DMS 273 (cell line): Measurements from ENCODE around the gene TBX5.
"Not testable (repeated sequence)": the region's sequence is repeated elsewhere in the genome, so short reads cannot be mapped to it uniquely, and the experiment has no call there.

Experiments used
- DNase-seq: peaks from one replicate; lab custom pipeline; 2025; ENCODE audit not compliant: unreplicated experiment; lab: John Stamatoyannopoulos, UW

Gene TBX5

DNA sequence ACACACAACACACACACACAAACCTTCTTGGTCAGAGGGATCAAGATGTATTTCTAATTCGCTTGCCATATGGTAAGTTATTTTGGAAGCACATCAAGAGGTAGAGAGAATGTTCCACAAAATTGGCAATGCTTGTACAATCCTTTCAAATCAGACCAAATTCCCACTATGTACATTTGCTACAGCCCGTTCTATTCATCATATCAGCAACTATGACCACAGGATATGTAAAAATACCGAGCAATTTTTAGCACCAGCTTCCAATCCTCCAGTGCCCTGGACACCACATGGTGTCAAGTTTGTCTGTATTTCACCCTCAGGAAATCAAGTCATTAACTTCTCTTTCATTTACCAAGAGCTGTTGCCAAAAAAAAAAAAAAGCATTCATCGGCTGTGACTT, 21.2 kb downstream of the TBX5 start:
- DNase-seq: no peak

DNA sequence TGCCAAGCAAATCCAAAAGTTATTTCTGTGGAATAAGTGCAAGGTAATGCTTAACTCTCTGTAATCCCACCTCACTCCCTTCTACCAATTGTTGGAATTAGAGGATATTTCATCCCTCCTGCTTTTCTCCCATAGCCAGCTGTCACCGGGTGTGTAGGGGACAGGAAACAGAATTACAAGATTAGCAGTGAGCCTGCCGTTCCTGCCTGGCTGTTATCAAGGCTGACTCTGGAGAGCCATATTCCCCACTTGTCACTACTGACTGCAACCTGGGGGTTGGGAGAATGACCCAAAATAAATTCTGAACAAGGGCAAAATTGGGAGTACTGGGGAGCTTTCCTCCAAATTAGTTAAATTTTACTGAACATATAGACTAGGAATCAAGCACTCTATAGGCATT, 24.8 kb downstream of the TBX5 start:
- DNase-seq: no peak

DNA sequence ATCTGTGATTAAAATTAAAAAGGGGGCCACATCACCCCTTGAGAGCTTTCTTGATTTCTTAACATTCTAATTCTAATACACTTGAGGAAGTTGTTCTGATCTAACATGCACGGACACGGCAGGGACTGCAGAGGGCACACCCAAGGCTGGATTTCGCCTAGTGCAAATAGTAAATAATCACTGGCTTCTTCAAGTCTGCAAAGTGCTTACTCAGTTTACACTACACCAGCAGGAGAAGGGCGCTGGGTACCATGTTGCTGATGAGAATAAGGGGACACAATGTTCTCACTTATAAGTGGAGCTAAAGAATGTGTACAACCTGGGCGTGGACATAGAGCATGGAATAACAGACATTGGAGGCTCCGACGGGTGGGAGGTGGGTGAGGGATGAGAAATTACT, 34.2 kb downstream of the TBX5 start:
- DNase-seq: no peak

DNA sequence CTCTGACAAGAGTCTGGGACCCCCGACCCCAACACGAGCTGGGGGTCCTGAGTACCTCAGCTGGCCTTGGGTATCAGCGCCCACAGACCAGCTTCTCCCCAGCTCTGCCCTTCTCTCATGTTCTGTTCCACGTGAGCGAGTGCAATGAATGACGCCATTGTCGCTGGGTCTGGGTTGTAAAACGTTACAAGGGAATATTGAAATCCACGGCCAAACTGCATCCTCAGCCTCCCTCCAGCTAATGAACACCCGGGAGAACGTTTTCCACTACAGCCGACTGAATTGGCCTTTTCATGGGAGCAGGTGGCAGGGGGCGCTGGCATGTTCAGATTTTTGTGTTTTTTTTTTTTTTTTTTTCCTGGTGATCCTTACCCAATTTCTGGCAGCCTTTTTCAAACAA, 34.7 kb downstream of the TBX5 start:
- no peak for DNase-seq

DNA sequence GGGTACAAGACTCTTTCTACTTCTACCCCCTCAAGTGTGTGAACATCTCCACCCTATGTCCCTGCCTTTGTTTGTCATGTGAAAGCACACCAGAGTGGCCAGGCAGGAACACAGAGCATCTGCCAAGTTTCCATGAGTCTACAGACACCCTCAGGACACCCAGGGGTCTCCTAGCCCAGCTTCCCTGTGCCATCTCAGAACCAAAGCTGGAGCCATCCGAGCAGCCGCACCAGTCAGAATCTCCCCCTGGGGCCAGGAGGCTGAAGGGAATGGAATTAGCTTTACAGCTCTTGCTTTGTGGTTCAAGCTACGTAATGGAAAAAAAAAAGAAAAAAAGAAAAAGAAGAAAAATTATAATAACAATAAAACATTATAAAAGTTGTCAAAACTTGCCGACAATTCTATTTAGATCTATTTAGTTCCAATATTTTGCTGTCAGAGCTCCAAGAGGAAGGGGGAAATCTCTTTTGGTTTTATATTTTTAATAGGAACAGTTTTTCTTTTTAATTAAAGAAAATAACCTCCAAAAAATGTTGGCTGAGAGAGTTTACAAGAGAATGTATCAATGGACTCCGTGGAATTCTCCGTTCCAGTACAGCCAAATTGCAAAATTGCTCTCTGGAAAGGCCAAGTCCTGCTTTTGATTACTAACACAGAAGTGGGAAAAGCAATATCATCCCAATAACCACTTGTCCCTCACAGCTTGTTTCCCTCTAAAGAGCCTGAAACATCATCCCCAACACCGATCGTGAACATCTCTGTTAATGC, 37.1 kb downstream of the TBX5 start:
- DNase-seq: no peak

DNA sequence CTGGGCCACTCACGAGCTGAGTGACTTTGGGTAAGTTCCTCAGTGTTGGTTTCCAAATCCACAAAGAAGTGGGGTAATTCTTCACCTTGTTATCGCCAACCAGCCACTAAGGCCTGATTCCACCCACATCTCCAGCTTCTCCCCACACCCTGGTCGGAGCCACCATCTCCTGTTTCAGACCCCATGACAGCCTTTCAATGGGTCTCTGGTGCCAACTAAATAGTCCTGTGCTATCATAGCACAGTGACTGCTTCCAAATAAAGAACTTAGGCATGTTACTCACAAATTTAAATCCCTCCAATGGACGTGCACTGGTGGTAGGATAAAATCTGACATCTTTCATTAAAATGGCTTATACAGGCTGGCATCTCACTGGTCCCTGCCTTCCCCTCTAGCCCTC, 44.0 kb downstream of the TBX5 start:
- no peak for DNase-seq

DNA sequence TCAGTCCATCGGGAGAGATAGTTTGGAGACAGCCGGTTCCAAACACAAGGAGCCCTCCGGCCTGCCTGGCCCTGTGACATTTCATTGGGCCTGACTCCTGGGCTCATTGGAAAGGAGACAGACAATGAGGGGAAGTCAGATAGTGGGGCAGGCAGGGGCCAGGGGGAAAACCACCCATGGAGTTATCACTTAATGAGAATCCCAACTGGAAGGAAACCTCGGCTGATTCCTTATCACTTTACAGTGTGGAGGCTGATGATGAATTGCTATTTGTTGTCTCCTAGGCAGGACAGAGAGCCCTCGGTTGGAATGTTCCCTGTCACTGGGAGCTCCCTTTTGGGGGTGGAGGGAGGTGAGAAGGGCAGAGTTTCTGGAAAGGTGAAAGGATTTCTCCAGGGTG, 44.4 kb downstream of the TBX5 start:
- no peak for DNase-seq

DNA sequence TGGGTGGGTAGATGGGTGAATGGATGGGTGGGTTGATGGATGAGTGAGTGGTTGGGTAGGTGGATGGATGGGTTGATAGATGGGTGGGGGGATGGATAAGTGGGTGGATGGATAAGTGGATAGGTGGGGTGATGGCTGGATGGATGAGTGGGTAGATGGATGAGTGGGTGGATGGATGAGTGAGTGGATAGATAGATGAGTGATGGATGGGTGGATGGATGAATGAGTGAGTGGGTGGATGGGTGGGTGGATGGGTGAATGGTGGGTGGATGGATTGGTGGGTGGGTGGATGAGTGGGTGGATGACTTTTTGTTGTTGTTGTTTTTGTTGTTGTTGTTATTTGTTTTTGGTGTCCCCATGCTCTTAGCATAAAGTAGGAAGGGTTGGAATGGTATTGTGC, 45.5 kb downstream of the TBX5 start:
- no peak for DNase-seq

DNA sequence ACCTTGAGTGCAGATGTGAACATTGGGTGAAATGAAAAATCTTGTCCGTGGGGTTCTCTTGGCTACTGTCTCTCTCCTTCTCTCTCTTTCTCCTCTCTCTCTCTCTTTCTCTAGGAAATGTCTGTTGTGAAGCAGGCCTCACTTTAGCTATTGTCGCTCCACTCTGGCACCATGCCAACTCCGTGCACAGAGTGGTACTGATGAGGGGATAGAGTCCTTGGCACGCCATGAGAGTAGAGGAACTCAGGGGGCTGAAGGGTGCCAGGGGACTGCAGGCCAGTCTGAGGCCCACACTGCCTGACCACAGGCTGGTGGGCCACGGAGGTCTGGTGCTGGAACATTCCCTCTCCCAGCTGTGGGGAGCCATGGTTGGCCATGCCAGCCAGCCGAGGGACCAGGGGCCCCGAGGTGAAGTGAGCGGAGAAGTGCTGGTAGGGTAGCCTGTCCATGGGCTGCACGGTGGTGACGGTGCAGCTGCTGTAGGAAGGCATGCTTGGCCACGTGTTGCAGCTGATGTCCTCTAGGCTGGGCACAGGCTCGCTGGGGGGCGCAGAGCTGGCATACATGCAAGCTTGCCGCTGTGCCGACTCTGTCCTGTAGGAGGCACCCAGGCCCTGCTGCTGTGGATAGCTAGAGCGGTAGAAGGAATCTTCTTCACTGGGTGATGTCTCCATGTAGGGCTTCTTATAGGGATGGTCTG, 50.4 kb downstream of the TBX5 start:
- peak; percentile 18 for DNase-seq

DNA sequence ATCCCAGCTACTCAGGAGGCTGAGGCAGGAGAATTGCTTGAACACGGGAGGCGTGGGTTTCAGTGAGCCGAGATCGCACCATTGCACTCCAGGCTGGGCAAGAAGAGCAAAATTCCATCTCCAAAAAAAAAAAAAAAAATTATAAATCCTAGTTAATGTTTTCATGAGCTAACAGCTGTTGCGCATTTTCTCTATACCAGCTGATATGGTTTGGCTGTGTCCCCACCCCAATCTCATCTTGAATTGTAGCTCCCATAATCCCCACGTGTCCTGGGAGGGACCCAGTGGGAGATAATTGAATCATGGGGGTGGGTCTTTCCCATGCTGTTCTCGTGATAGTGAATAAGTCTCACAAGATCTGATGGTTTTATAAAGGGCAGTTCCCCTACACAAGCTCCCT, 56.7 kb downstream of the TBX5 start:
- DNase-seq: not testable (repeated sequence)

DNA sequence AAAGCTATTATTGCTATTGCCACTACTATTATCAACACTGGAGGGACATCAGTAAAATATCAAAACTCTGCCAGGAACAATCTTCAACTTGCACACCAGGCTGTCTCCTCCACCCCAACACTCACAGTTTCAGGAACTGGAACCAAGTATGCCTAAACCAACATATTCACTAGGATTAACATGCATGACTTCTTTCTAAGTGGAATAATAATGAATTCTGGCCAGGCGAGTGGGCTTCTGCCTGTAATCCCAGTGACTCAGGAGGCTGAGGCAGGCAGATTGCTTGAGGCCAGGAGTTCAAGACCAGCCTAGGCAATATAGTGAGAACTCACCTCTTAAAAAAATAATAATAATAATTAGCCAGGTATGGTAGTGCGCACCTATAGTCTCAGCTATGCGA, 58.1 kb downstream of the TBX5 start:
- no peak for DNase-seq

DNA sequence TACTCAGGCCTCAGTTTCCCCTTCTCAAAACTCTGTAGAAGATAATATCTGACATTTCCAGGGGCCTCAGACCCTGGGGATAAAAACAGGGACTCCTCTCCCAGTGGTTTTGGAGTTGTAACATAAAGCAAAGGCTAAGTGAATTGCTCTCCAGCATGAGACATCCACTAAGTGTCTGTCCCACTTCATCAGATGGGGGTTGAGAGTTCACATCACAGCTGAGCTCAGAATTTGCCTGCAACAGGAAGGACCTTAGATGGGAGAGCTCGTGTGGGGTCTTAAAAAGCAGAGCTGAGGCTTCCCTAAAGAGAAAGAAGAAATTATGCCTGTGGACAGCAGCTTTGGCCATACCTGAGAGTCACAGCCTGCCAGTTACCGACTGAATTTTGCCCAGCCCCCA, 61.1 kb downstream of the TBX5 start:
- DNase-seq: no peak

DNA sequence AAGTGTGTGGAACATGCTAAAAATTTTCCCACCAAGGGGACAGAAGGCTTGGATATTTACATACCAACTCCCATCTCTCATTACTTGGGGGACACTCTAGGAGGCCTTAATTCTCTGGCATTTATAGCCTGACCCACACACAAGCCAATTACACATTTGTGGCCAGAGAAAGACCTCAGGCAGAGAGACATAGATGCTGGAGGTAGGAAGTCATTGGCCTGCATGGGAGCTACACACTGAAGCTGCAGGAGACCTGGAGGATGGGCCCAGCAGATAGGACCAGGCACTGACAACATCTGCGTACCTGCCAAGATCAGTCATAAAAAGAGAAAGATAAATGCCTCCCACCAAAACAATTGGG, 61.7 kb downstream of the TBX5 start:
- DNase-seq: no peak

DNA sequence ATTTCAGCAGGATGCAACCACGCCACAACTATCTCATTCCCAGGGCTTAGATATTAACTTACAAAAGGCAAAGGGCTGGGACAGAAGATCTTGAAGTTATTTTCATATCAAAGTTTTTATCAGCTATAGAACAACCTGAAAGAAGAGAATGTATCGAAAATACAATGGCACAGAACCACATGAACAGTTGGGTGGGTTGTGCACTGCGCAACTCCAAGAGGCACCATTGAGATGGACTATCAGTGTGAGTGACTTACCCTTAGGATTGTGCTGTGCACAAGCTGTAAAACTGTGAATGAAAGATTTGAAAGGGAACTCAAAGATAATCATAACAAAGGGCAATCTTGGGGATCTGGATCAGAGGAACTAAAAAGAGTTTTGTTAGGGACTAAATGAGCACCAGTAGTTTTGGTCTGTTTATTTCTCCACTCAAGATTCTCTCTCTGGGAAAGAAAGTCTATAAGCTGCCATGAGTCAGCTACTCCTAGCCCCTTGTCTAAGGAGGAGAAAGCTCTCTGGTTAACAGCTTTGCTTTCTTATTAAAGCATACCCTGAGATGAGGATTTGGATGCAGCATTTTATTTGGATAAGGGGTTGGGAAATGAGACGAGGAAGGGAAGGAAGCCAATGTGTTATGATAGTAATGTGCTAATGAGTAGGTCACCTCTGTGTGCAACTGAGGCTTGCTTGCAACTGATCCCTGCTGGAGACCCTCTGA, 62.2 kb downstream of the TBX5 start:
- no peak for DNase-seq

DNA sequence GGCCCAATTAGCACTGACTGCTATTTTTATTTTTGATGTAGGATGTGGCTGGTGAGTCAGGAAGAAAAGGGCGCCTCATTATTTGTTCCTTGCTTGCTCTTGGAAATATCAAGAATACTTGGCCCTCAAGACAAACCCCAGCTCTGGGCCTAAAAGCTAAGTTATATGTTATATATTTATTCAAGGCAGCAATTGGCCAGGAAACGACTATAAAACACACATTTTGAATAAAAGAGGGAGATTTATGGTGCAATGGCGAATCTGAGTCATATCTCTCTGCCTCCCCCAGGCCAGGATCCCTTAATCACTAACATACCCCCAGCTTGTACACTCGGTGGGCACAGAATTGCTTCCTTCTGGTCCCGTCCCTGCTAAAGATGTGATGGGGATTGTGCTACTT, 63.3 kb downstream of the TBX5 start:
- no peak for DNase-seq

DNA sequence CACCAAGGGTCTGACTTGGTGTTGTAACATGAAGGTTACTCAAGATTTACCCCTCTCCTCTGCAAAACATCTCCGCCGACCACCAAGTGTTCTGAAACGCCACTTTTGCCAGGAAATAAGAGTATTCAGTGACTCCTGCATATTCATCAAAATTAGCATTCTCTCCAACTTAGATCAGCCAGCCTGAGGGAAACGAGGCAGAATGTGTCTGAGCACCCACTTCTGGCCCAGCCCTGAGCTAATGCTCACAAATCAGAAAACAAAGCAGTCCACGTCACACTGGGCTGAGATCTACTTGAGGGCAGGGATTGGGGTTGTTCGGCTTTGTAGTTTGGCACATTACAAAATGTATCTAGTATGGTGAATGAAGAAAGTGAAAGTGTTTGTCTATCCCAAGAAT, 64.3 kb downstream of the TBX5 start:
- no peak for DNase-seq

DNA sequence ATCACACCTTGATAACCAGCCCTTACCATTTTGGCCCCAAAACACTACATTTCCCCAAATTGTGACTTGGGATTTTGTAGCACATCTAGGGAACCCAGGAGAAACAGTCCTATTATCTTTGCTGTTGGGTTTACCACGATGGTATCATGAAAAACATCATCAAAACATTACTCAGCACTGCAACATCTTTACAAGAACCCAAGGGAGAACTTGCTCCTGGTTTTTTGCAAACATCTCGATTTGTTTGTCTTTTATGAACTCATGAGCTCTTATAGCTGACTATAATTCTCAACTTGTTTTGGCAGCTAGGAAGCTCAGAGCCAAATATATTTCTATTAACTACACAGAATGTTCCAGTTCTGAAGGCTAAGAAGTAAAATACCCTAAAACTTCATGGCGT, 65.7 kb downstream of the TBX5 start:
- DNase-seq: no peak

DNA sequence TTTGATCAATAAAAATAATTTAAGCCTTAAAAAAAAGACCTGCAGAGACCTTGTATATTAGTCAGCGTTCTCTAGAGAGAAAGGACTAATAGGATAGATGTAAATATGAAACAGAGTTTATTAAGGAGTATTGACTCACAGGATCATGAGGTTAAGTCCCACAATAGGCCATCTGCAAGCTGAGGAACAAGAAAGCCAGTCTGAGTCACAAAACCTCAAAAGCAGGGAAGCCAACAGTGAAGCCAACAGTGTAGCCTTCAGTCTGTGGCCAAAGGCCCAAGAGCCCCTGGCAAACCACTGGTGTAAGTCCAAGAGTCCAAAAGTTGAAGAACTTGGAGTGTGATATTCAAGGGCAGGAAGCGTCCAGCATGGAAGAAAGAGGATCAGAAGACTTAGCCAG, 66.3 kb downstream of the TBX5 start:
- DNase-seq: no peak

DNA sequence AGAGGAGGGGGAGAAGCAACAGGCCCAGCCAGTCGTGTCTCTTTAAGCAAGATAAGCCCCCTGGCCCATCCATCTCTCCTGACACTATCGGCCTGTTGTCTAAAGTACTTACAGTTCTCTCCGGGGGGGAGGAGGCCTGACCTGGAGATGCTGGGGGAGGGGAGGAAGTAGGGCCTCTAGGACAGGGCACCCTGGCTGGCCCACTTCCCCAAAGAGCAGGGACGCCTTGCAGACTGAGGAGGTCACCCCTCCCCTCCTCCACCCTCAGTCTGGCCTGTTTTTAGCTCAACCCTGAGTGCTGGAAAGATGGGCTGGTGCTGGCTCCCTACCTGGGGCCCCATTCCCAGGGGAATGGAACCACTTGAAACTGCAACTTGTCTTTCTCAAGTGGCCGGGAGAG, 70.3 kb downstream of the TBX5 start:
- DNase-seq: no peak

DNA sequence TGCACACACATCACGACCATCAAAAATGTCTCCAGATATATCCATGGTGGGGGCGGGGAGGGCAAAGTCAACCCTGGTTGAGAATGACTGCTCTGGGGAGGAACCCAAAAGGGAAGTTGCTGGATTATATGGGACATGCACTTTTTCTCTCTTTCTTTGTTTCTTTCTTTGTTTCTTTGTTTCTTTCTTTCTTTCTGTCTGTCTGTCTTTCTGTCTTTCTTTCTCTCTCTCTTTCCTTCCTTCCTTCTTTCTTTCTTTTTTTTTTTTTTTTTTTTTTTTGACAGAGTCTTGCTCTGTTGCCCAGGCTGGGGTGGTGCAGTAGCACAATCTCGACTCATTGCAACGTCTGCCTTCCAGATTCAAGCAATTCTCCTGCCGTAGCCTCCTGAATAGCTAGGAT, 71.5 kb downstream of the TBX5 start:
- DNase-seq: no peak

DNA sequence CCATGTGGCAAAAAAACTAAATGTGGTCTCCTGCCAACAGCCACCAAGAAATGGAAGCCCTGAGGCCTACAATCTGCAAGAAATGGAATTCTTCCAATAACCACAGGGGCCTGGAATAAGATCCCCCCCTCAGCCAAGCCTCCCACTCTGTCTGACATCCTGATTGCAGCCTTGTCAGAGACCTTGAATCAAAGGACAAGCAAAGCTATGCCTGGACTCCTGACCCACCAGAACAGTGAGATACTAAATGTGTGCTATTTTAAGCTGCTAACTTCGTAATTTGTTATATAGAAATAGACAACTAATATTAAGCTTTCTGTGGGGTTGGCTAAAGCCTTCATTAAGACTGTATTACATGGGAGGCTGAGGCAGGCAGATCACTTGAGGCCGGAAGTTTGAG, 77.7 kb downstream of the TBX5 start:
- no peak for DNase-seq

DNA sequence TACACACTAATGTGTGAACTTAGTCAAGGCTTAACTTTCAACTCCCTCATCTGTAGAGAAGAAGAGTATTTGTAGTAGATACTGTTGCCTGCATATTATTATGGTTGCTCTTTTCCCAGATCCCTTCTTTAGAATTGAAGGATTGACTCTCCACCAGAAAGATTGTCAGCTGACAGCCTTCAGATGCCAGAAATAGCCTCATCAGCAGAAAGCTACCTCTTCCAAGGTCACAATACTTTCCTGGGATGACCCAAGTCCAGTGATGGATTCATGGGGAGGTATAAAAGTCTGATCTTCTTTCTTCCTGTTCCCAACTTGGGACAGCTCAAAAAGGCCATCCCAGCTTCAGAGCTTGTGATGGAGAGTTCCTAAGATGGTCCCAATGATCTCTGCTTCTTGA, 78.2 kb downstream of the TBX5 start:
- DNase-seq: no peak
